HEK293 (cell line): ENCODE measurements around the gene PLA2G1B.

Experiments used
- CTCF ChIA-PET: fragments of 350-600 bp; formaldehyde crosslinking; extraction: SDS; loops from one replicate; lab custom pipeline; 2021; ENCODE audit warnings: antibody characterized with exemption; lab: Yijun Ruan, JAX
- POLR2A ChIA-PET: fragments of 300-600 bp; formaldehyde crosslinking; extraction: SDS; loops from one replicate; lab custom pipeline; 2020; ENCODE audit warnings: antibody characterized with exemption, inconsistent platforms; lab: Yijun Ruan, JAX
- H3K27ac ChIP-seq: fragments of 200-500 bp; sonication (Bioruptor generic); 2 replicates; pipeline ENCODE4 v1.5.1; 2014; ENCODE audit warnings: low read depth, low read length, control low read depth, inconsistent platforms; ENCODE audit errors: extremely low read depth
- H3K36me3 ChIP-seq, 2 experiments: fragments of 200-500 bp in 1 of 2; sonication (Bioruptor generic) in 1 of 2; 1 replicate in 1 of 2; 2 replicates in 1 of 2; pipeline ENCODE4 v1.5.1; 2014 to 2017; ENCODE audit warnings: inconsistent platforms in 2 of 2, low read length in 2 of 2; ENCODE audit not compliant: control insufficient read depth in 2 of 2, insufficient read depth in 1 of 2
- H3K4me1 ChIP-seq: fragments of 200-500 bp; sonication (Bioruptor generic); 2 replicates; pipeline ENCODE4 v1.5.1; 2014; ENCODE audit warnings: mild to moderate bottlenecking, low read length, inconsistent platforms; ENCODE audit not compliant: control insufficient read depth, insufficient read depth
- H3K4me3 ChIP-seq: 2 replicates; pipeline ENCODE4 v1.5.1; 2011; ENCODE audit warnings: low read depth, mild to moderate bottlenecking, control low read depth, low read length, moderate library complexity
- H3K9me3 ChIP-seq: fragments of 200-500 bp; sonication (Bioruptor generic); 2 replicates; pipeline ENCODE4 v1.5.1; 2014; ENCODE audit warnings: low read depth, low read length, inconsistent platforms; ENCODE audit not compliant: control insufficient read depth, insufficient read depth
- BCL11B ChIP-seq: fragments of 450-650 bp; formaldehyde crosslinking; IDR thresholded peaks from 2 replicates; pipeline ENCODE4 v1.5.1; 2016; ENCODE audit warnings: low read depth, missing biosample characterization, missing genetic modification characterization
- SP7 ChIP-seq: fragments of 450-650 bp; formaldehyde crosslinking; IDR thresholded peaks from 2 replicates; pipeline ENCODE4 v1.5.1; 2016; ENCODE audit warnings: missing biosample characterization, missing genetic modification characterization
- YY2 ChIP-seq: fragments of 450-650 bp; formaldehyde crosslinking; IDR thresholded peaks from 2 replicates; pipeline ENCODE4 v1.5.1; 2016; ENCODE audit warnings: missing biosample characterization, missing genetic modification characterization
- ZNF16 ChIP-seq: fragments of 450-650 bp; formaldehyde crosslinking; IDR thresholded peaks from 2 replicates; pipeline ENCODE4 v1.5.1; 2016; ENCODE audit warnings: low read depth, missing biosample characterization, missing genetic modification characterization
- ZNF23 ChIP-seq: fragments of 450-650 bp; formaldehyde crosslinking; IDR thresholded peaks from 2 replicates; pipeline ENCODE4 v1.5.1; 2016; ENCODE audit warnings: missing biosample characterization, missing genetic modification characterization, borderline replicate concordance
- ZNF292 ChIP-seq: fragments of 450-650 bp; formaldehyde crosslinking; IDR thresholded peaks from 2 replicates; pipeline ENCODE4 v1.5.1; 2016; ENCODE audit warnings: low read depth, missing biosample characterization, missing genetic modification characterization, borderline replicate concordance
- ZNF335 ChIP-seq: fragments of 450-650 bp; formaldehyde crosslinking; conservative IDR thresholded peaks from 2 replicates; pipeline ENCODE4 v1.5.1; 2016; ENCODE audit warnings: missing biosample characterization, missing genetic modification characterization
- ZNF571 ChIP-seq: fragments of 450-650 bp; formaldehyde crosslinking; IDR thresholded peaks from 2 replicates; pipeline ENCODE4 v1.5.0; 2017; ENCODE audit warnings: missing biosample characterization, missing genetic modification characterization
- ZNF600 ChIP-seq: fragments of 450-650 bp; formaldehyde crosslinking; IDR thresholded peaks from 2 replicates; pipeline ENCODE4 v1.5.1; 2016; ENCODE audit warnings: missing biosample characterization, missing genetic modification characterization
- TF ChIP-seq, protein P1 (sequence below): IDR thresholded peaks from 2 replicates; pipeline ENCODE4 v1.6.1; 2011; ENCODE audit warnings: mild to moderate bottlenecking, low read depth, low read length, borderline replicate concordance
- TF ChIP-seq, protein P2 (sequence below): fragments of 450-650 bp; formaldehyde crosslinking; IDR thresholded peaks from 2 replicates; pipeline ENCODE4 v1.5.1; 2016; ENCODE audit warnings: missing biosample characterization, missing genetic modification characterization
- TF ChIP-seq, protein P3 (sequence below): fragments of 450-650 bp; formaldehyde crosslinking; optimal IDR thresholded peaks from 2 replicates; pipeline ENCODE3; 2016; ENCODE audit warnings: missing biosample characterization, mild to moderate bottlenecking, missing genetic modification characterization
- TF ChIP-seq, protein P4 (sequence below): fragments of 450-650 bp; formaldehyde crosslinking; IDR thresholded peaks from 2 replicates; pipeline ENCODE4 v1.5.1; 2016; ENCODE audit warnings: missing biosample characterization, missing genetic modification characterization
- TF ChIP-seq, protein P5 (sequence below): fragments of 450-650 bp; formaldehyde crosslinking; IDR thresholded peaks from 2 replicates; pipeline ENCODE4 v1.5.1; 2016; ENCODE audit warnings: missing biosample characterization, missing genetic modification characterization
- TF ChIP-seq, protein P6 (sequence below): fragments of 450-650 bp; formaldehyde crosslinking; IDR thresholded peaks from 2 replicates; pipeline ENCODE4 v1.5.1; 2016; ENCODE audit warnings: missing biosample characterization, missing genetic modification characterization
- TF ChIP-seq, protein P7 (sequence below): fragments of 450-650 bp; formaldehyde crosslinking; IDR thresholded peaks from 2 replicates; pipeline ENCODE4 v1.5.1; 2016; ENCODE audit warnings: missing biosample characterization, missing genetic modification characterization

Gene PLA2G1B

DNA sequence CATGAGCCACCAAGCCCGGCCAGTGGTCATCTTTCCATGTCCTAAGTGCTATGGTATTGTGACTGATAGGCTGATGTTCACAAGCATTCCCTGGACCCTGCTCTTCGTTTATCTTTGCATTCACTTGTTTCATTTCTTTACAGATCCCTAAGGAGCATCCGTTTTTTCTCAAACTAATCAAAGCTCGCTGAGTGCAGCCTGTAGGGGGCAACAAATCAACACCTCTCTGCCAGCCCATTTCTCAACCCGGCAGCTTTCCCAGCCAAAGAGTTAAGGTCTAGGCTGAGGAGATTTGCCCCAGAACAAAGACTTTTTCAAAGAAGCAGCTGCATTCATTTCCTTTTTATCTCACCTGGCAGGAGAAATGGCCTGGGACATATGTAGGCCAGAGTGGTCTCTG lies 13.4 kb downstream of the PLA2G1B start:
- CTCF ChIA-PET = interaction anchor here (0.6 to 3.6 kb wide), 9 partner anchors 9 to 1036 kb away, joined by 3 to 23 read pairs (median 3); partner anchors contain the start of genes RNU4-2 and SIRT4
- Histone ChIP-seq H3K4me1 (0 out of 2 replicates have a peak, but pooled peaks cover 4% of the 10 kb centered on the region), H3K4me3 (no peak overlapping the region), H3K36me3 (no peaks in the 10 kb centered on the region), H3K27ac (no peak overlapping the region), H3K9me3 (no peaks in the 10 kb centered on the region)
- TF ChIP-seq, protein P1, sequence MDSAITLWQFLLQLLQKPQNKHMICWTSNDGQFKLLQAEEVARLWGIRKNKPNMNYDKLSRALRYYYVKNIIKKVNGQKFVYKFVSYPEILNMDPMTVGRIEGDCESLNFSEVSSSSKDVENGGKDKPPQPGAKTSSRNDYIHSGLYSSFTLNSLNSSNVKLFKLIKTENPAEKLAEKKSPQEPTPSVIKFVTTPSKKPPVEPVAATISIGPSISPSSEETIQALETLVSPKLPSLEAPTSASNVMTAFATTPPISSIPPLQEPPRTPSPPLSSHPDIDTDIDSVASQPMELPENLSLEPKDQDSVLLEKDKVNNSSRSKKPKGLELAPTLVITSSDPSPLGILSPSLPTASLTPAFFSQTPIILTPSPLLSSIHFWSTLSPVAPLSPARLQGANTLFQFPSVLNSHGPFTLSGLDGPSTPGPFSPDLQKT = no peak
- TF ChIP-seq, protein P2, sequence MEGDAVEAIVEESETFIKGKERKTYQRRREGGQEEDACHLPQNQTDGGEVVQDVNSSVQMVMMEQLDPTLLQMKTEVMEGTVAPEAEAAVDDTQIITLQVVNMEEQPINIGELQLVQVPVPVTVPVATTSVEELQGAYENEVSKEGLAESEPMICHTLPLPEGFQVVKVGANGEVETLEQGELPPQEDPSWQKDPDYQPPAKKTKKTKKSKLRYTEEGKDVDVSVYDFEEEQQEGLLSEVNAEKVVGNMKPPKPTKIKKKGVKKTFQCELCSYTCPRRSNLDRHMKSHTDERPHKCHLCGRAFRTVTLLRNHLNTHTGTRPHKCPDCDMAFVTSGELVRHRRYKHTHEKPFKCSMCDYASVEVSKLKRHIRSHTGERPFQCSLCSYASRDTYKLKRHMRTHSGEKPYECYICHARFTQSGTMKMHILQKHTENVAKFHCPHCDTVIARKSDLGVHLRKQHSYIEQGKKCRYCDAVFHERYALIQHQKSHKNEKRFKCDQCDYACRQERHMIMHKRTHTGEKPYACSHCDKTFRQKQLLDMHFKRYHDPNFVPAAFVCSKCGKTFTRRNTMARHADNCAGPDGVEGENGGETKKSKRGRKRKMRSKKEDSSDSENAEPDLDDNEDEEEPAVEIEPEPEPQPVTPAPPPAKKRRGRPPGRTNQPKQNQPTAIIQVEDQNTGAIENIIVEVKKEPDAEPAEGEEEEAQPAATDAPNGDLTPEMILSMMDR = no peak
- TF ChIP-seq ZNF16 (tag by site-specific recombination) = no peak
- TF ChIP-seq ZNF23 (tag by site-specific recombination) = no peak
- TF ChIP-seq, protein P3, sequence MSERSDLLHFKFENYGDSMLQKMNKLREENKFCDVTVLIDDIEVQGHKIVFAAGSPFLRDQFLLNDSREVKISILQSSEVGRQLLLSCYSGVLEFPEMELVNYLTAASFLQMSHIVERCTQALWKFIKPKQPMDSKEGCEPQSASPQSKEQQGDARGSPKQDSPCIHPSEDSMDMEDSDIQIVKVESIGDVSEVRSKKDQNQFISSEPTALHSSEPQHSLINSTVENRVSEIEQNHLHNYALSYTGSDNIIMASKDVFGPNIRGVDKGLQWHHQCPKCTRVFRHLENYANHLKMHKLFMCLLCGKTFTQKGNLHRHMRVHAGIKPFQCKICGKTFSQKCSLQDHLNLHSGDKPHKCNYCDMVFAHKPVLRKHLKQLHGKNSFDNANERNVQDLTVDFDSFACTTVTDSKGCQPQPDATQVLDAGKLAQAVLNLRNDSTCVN (tag by site-specific recombination) = no peak
- TF ChIP-seq, protein P4, sequence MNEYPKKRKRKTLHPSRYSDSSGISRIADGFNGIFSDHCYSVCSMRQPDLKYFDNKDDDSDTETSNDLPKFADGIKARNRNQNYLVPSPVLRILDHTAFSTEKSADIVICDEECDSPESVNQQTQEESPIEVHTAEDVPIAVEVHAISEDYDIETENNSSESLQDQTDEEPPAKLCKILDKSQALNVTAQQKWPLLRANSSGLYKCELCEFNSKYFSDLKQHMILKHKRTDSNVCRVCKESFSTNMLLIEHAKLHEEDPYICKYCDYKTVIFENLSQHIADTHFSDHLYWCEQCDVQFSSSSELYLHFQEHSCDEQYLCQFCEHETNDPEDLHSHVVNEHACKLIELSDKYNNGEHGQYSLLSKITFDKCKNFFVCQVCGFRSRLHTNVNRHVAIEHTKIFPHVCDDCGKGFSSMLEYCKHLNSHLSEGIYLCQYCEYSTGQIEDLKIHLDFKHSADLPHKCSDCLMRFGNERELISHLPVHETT (tag by site-specific recombination) = no peak
- TF ChIP-seq ZNF292 (tag by site-specific recombination) = no peak
- POLR2A ChIA-PET = interaction anchor here (0.6 to 1.9 kb wide), 2 partner anchors 23 to 183 kb away, joined by 5 to 8 read pairs; partner anchors contain the start of gene RNU4-2

DNA sequence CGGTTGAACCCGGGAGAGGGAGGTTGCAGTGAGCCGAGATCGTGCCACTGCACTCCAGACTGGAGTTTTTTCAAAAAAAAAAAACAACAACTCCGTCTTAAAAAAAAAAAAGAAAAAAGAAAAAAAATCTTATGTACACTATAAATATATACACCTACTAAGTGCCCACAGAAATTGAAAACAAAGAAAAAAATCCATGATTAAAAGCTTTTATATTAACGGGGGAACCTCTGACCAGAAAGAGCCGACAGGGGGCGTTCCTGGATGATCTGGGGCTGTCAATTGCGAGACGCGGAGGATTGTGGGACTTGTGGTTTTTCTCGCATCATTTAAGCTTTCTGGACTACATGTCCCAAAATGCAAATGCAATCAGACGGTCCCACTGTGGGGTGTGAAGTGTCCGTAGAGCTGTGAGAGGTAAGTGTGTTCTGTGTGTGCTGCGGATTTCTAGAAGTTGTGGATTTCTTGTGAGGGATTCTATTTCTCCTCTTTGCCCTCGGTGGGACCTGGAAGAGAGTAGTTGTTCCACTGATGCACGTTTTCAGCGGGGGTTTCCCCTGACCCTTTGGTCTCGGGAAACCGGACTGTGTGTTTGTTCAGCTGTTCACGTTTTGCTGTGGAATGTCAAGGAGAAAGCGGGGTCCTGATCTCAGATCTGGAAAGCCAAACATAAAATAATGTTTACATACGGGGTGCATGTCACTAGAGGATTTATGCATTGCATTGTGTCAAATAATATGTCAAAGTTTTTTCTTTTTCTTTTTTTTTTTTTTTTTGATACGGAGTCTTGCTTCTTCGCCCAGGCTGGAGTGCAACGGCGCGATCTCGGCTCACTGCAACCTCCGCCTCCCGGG lies 25.4 kb downstream of the PLA2G1B start, which contains the start of gene SIRT4:
Gene SIRT4 (plus strand): TSS at position 360 of the 854 bp plus-strand sequence. CDS start 1,241 bp downstream, outside the sequence.
- POLR2A ChIA-PET = interaction anchor here (0.6 to 1.8 kb wide), 9 partner anchors 8 to 194 kb away, joined by 3 to 69 read pairs (median 5); partner anchors contain the start of genes DYNLL1, RNU4-1, RNU4-2 and RPLP0
- CTCF ChIA-PET = interaction anchor here (0.5 to 3.1 kb wide), 27 partner anchors 10 to 386 kb away, joined by 3 to 32 read pairs (median 4); partner anchors contain the start of genes PLA2G1B, RNU4-1 and RNU4-2
- H3K9me3 ChIP-seq = no peaks in the 10 kb centered on the region
- H3K4me1 ChIP-seq = no peaks in the 10 kb centered on the region
- peak within 1 kb of the TSS; percentile 51 for H3K4me3 ChIP-seq
- peak within 1 kb of the TSS; percentile 40; the same call in 1 of the 2 replicates for H3K27ac ChIP-seq
- peaks cover 0 to 4% of the 10 kb centered on the region in 2 experiments; a peak in 1 of 3 replicates for H3K36me3 ChIP-seq
- TF ChIP-seq BCL11B (tag by site-specific recombination) (peak; percentile 80; the same call in 1 of the 2 replicates), YY2 (tag by site-specific recombination) (no peak), ZNF335 (peak; percentile 97), ZNF571 (tag by site-specific recombination) (no peak), SP7 (tag by site-specific recombination) (peak; percentile 88), ZNF600 (tag by site-specific recombination) (peak; percentile 98)
- TF ChIP-seq, protein P3 (tag by site-specific recombination) = peak; percentile 29
- TF ChIP-seq, protein P5, sequence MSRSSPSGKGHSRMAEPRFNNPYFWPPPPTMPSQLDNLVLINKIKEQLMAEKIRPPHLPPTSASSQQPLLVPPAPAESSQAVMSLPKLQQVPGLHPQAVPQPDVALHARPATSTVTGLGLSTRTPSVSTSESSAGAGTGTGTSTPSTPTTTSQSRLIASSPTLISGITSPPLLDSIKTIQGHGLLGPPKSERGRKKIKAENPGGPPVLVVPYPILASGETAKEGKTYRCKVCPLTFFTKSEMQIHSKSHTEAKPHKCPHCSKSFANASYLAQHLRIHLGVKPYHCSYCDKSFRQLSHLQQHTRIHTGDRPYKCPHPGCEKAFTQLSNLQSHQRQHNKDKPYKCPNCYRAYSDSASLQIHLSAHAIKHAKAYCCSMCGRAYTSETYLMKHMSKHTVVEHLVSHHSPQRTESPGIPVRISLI (tag by site-specific recombination) = peak; percentile 97
- TF ChIP-seq, protein P6, sequence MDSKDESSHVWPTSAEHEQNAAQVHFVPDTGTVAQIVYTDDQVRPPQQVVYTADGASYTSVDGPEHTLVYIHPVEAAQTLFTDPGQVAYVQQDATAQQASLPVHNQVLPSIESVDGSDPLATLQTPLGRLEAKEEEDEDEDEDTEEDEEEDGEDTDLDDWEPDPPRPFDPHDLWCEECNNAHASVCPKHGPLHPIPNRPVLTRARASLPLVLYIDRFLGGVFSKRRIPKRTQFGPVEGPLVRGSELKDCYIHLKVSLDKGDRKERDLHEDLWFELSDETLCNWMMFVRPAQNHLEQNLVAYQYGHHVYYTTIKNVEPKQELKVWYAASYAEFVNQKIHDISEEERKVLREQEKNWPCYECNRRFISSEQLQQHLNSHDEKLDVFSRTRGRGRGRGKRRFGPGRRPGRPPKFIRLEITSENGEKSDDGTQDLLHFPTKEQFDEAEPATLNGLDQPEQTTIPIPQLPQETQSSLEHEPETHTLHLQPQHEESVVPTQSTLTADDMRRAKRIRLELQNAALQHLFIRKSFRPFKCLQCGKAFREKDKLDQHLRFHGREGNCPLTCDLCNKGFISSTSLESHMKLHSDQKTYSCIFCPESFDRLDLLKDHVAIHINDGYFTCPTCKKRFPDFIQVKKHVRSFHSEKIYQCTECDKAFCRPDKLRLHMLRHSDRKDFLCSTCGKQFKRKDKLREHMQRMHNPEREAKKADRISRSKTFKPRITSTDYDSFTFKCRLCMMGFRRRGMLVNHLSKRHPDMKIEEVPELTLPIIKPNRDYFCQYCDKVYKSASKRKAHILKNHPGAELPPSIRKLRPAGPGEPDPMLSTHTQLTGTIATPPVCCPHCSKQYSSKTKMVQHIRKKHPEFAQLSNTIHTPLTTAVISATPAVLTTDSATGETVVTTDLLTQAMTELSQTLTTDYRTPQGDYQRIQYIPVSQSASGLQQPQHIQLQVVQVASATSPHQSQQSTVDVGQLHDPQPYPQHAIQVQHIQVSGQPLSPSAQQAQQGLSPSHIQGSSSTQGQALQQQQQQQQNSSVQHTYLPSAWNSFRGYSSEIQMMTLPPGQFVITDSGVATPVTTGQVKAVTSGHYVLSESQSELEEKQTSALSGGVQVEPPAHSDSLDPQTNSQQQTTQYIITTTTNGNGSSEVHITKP (tag by site-specific recombination) = peak; percentile 100
- TF ChIP-seq, protein P7, sequence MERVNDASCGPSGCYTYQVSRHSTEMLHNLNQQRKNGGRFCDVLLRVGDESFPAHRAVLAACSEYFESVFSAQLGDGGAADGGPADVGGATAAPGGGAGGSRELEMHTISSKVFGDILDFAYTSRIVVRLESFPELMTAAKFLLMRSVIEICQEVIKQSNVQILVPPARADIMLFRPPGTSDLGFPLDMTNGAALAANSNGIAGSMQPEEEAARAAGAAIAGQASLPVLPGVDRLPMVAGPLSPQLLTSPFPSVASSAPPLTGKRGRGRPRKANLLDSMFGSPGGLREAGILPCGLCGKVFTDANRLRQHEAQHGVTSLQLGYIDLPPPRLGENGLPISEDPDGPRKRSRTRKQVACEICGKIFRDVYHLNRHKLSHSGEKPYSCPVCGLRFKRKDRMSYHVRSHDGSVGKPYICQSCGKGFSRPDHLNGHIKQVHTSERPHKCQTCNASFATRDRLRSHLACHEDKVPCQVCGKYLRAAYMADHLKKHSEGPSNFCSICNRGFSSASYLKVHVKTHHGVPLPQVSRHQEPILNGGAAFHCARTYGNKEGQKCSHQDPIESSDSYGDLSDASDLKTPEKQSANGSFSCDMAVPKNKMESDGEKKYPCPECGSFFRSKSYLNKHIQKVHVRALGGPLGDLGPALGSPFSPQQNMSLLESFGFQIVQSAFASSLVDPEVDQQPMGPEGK (tag by site-specific recombination) = no peak; the same call in none of the 2 replicates
